Measurements from ENCODE around the gene EIF3M.

Gene EIF3M

GRCh38 chr11:32616903-32617302 is 33.3 kb downstream of the EIF3M start:
- H3K36me3 ChIP-seq, result no peaks in the 10 kb centered on the region
- H3K27me3 ChIP-seq, result no peaks in the 10 kb centered on the region
- H3K4me3 ChIP-seq, result no peak overlapping the region
- H3K4me1 ChIP-seq, result no peaks in the 10 kb centered on the region
- H3K27ac ChIP-seq, result no peak overlapping the region
- TF ChIP-seq Cebpa-rat (IDR thresholded peaks at IDR 0.05), result no peak
- 0 out of 2 replicates have a peak, but pooled peaks cover 9% of the 10 kb centered on the region for H3K9me3 ChIP-seq
- H3K9ac ChIP-seq, result no peak overlapping the region
- no peak overlapping the region for H3K4me2 ChIP-seq
- no peaks in the 10 kb centered on the region for H4K20me1 ChIP-seq

GRCh38 chr11:32630844-32631243 is 47.2 kb downstream of the EIF3M start:
- H3K4me2 ChIP-seq, result no peak overlapping the region
- no peak overlapping the region for H3K4me3 ChIP-seq
- TF ChIP-seq Cebpa-rat (IDR thresholded peaks at IDR 0.05), result no peak
- H3K27me3 ChIP-seq, result no peaks in the 10 kb centered on the region
- H3K4me1 ChIP-seq, result no peaks in the 10 kb centered on the region
- H3K9ac ChIP-seq, result no peak overlapping the region
- no peak overlapping the region for H3K27ac ChIP-seq
- H3K9me3 ChIP-seq, result no peaks in the 10 kb centered on the region
- H3K36me3 ChIP-seq, result no peaks in the 10 kb centered on the region
- no peaks in the 10 kb centered on the region for H4K20me1 ChIP-seq

- Histone ChIP-seq H3K4me1 (no peaks in the 10 kb centered on the region), H3K27me3 (no peaks in the 10 kb centered on the region), H3K4me2 (no peak overlapping the region), H3K4me3 (no peak overlapping the region), H3K27ac (no peak overlapping the region), H3K36me3 (no peaks in the 10 kb centered on the region), H3K9ac (no peak overlapping the region), H3K9me3 (no peaks in the 10 kb centered on the region), H4K20me1 (no peaks in the 10 kb centered on the region)
- no peak for TF ChIP-seq Cebpa-rat (IDR thresholded peaks at IDR 0.05)
Measured at GRCh38 chr11:32635819-32636218, 52.2 kb downstream of the EIF3M start.

DNA sequence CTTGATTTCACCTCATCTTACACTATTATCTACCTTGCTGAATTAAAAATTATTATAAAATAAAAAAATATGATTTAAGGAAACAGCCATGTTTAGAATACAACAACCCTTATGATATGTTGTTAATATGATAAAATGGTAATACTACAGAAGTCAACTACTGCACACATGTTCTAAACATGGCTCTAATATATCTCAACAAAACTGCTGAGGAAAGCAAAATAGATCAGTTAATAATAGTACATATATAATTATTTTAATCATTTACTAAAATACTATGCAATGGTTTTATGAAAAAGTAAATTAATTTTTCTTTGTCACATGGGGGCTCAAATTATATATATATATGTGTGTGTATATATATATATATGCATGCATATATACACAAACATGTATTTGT is 57.7 kb downstream of the EIF3M start:
- no peaks in the 10 kb centered on the region for H3K4me1 ChIP-seq
- no peaks in the 10 kb centered on the region for H3K27me3 ChIP-seq
- no peak overlapping the region for H3K9ac ChIP-seq
- TF ChIP-seq Cebpa-rat (IDR thresholded peaks at IDR 0.05), result no peak
- H3K9me3 ChIP-seq, result no peaks in the 10 kb centered on the region
- no peak overlapping the region for H3K27ac ChIP-seq
- no peak overlapping the region for H3K4me2 ChIP-seq
- no peaks in the 10 kb centered on the region for H4K20me1 ChIP-seq
- no peaks in the 10 kb centered on the region for H3K36me3 ChIP-seq
- H3K4me3 ChIP-seq, result no peak overlapping the region

DNA sequence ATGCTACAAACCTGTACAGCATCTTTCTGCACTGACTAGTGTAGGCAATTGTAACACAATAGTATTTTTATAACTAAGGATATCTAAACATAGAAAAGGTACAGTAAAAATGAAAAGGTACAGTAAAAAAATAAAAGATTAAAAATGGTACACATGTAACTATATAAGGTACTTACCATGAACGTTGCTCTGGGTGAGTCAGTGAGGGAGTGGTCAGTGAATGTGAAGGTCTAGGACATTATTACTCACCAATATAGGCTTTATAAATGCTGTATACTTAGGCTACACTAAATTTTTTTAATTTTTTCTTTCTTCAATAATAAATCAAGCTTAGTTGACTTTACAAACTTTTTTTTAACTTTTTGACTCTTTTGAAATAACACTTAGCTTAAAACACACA is 59.9 kb downstream of the EIF3M start:
- no peaks in the 10 kb centered on the region for H3K36me3 ChIP-seq
- no peak overlapping the region for H3K9ac ChIP-seq
- H3K27me3 ChIP-seq, result no peaks in the 10 kb centered on the region
- no peak for TF ChIP-seq Cebpa-rat (IDR thresholded peaks at IDR 0.05)
- H3K4me1 ChIP-seq, result no peaks in the 10 kb centered on the region
- H4K20me1 ChIP-seq, result no peaks in the 10 kb centered on the region
- H3K9me3 ChIP-seq, result no peaks in the 10 kb centered on the region
- no peak overlapping the region for H3K4me3 ChIP-seq
- H3K4me2 ChIP-seq, result no peak overlapping the region
- no peak overlapping the region for H3K27ac ChIP-seq

Data from BLaER1 (cell line).